Epithelial cell of proximal tubule (primary cell): Measurements from ENCODE around the gene FXYD6. TPM values are rescaled to one million over a fixed set of nuclear protein-coding genes. Genes with fewer than 3 reads are reported as not detected.

Experiments used
- DNase-seq: peaks from one replicate; pipeline ENCODE4 v3.0.0-alpha.2; 2011; ENCODE audit warnings: low read depth
- H3K4me3 ChIP-seq: 2 replicates; pipeline ENCODE4 v1.5.1; 2011; ENCODE audit warnings: low read depth, mild to moderate bottlenecking, low read length
- CTCF ChIP-seq: conservative IDR thresholded peaks from 2 replicates; pipeline ENCODE4 v1.5.1; 2012; ENCODE audit warnings: low read depth, mild to moderate bottlenecking, low read length
- total RNA-seq: library from RNA; depleted of rRNA; stranded (reverse); fragments of >200 nt; gene quantifications from 2 replicates; pipeline ENCODE4 v1.2.3, GENCODE V29; 2015

The FXYD6 gene
- total RNA-seq, 1 donor from 2014 or later, result 71.2 TPM

GRCh38 chr11:117887431-117888138 lies 11.1 kb upstream of the FXYD6 start:
- DNase-seq, result no peak
- no peak overlapping the region for H3K4me3 ChIP-seq
- no peak for TF ChIP-seq CTCF

DNA sequence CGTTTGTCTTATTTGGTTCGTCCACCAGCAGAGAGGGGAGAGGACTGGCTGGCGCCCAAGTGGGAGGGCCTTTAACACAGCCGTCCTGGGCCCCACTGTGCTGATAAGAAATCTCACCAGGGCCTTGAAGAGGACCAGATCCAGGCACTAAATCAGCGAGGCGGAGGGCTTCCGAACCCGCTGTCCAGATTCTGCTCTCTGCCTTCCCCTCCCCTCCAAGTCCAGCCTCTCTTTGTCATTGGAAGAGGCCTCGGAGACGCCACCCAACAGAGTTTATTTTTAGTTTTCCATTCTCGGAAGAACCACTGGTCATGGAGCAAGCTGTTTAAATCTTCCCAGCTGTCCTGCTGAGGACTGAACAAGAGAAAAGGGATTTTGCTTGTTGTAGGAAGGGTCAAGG lies 9.3 kb upstream of the FXYD6 start:
- H3K4me3 ChIP-seq, result no peak overlapping the region
- no peak for DNase-seq
- no peak for TF ChIP-seq CTCF

DNA sequence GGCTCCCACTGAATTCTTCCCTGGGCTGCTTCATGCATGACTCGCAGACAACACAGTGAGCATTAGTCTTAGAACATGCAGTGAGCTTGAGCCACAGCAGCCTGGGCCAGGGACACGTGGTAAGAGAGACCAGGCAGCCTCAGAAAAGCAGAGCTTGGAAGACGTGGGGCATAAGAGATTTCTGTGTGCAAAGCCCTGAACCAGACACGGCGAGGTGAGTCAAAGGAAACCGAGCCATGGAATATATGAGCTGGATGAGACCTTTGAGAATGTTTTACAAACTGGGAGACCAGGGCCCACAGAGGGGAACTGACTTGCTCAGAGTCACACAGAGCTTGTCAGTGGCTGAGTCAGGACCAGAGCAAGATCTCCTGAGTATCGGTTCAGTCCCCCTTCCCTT lies 8.5 kb upstream of the FXYD6 start:
- H3K4me3 ChIP-seq, result no peak overlapping the region
- DNase-seq, result no peak
- TF ChIP-seq CTCF, result no peak

DNA sequence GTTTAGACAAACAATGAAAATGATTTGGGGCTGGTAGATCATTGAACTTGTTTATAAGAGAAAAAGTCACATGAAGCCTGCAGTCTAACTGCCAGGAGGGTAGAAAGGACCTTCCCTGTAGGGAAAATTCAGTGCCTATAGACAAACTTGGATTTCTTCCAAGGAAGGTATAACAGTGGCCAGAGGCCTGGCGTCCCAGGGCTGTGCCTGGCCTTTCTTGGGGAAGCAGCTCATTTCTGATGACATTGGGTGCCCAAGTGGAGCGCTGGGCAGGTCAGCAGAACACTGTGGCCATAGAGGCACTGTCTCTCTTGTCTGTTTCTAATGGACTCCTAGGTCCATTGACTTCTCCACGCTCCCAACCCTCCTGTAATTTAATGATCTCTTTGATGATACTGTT lies 6.6 kb upstream of the FXYD6 start:
- TF ChIP-seq CTCF, result no peak
- DNase-seq, result no peak
- no peak overlapping the region for H3K4me3 ChIP-seq

DNA sequence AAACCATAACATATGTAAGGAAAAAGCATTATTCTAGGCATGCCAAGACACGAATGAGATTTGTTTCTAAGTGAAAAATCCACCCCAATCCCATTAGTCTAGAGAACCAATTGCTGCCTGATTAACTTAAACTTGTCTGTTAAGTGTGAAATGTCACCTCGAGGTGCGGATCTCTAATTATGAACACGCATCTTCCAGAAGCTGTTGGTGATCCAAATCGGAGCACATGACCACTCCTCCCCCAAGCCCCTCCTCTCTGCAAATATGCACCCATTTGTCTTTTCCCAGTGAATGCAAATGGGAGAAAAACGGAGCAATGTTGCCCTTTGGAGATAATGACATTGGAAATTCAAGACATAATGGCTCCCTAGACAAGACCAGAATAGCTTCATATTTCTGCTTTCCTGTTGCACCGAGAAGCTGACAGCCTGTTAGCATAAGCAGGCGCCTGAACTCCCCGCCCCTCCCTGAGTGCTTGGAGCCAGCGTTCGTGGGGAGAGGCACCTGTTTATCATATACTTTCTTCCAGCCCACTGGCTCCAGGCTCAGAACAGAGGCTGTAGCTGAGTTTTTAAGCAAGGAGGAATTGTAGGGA lies 6.0 kb upstream of the FXYD6 start:
- H3K4me3 ChIP-seq, result no peak overlapping the region
- DNase-seq, result no peak
- no peak for TF ChIP-seq CTCF

- H3K4me3 ChIP-seq, result no peak overlapping the region
- TF ChIP-seq CTCF, result no peak
- DNase-seq, result no peak
Observed at GRCh38 chr11:117881217-117881616, 4.8 kb upstream of the FXYD6 start.
